Endometrial microvascular endothelial cells (primary cell): ENCODE data around the gene MSMB. TPM values are rescaled to one million over a fixed set of nuclear protein-coding genes. Genes with fewer than 3 reads are reported as not detected.
"Not testable (repeated sequence)": the region's sequence is repeated elsewhere in the genome, so short reads cannot be mapped to it uniquely, and the experiment has no call there.

Source experiments
- in situ Hi-C: cut with HindIII; loops from 2 replicates; pipeline ENCODE4 v1.10.0; 2017; ENCODE audit warnings: low sequenced_read_pairs, low pct_unique_long_range_greater_than_20kb; ENCODE audit errors: inconsistent ontology term
- total RNA-seq: library from RNA; depleted of rRNA; stranded (reverse); fragments of >200 nt; gene quantifications from one replicate; pipeline ENCODE4 v1.2.3, GENCODE V29; 2015; ENCODE audit errors: inconsistent ontology term

Gene MSMB
- total RNA-seq, 1 donor from 2014 or later = not detected

GRCh38 chr10:46074196-46074946 lies 28.3 kb upstream of the MSMB start:
- in situ Hi-C loops = no loop called here

- in situ Hi-C loops = no loop called here
Measured at GRCh38 chr10:46073564-46073963, 27.5 kb upstream of the MSMB start.

GRCh38 chr10:46070749-46071148 lies 24.7 kb upstream of the MSMB start:
- in situ Hi-C loops = no loop called here

- in situ Hi-C loops = no loop called here
Measured at GRCh38 chr10:46069771-46070463, 23.8 kb upstream of the MSMB start.

DNA sequence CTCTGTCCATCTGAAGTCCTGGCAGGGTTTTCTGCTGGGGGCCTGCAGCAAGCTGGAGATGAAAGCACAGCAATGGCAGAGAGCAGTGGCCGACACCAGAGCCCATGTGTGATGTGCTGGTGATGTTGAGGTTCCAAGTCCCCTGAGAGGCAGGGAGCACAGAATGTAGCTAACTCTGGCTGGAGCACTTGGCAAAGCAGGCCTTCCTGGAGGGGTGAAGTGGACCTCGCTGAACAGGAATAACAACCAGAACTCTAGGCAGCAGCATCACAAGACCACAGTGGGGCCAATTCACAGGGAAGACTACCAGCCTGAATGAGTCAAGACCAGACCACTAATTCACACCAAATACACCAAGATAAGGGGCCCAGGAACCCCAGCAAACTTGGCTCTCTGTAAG lies 22.8 kb upstream of the MSMB start:
- in situ Hi-C loops = no loop called here

- in situ Hi-C loops = no loop called here
Measured at GRCh38 chr10:46068117-46068516, 22.0 kb upstream of the MSMB start.

DNA sequence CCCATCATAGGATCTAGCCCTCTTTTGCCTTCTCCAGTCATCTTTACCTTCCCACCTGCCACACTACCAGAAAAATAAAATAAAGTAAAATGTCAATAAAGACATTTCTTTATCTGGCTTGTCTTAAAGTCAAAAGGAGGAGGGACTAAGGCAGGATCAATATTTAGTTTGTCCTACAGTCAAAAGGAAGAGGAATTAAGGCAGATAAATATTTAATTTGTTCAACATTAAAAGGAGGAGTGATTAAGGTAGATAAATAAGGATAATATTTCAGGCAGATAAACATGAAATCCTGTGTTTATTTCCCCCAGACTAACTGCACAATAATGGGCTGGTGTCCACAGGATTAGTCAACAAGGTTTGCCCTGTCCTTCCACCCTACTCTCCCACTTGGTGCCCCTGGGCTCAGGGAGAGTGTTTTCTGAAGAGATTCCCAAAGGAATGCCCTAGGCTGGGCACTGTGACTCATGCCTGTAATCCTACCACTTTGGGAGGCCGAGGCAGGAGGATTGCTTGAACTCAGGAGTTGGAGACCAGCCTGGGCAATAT lies 18.3 kb upstream of the MSMB start:
- in situ Hi-C loops = no loop called here

DNA sequence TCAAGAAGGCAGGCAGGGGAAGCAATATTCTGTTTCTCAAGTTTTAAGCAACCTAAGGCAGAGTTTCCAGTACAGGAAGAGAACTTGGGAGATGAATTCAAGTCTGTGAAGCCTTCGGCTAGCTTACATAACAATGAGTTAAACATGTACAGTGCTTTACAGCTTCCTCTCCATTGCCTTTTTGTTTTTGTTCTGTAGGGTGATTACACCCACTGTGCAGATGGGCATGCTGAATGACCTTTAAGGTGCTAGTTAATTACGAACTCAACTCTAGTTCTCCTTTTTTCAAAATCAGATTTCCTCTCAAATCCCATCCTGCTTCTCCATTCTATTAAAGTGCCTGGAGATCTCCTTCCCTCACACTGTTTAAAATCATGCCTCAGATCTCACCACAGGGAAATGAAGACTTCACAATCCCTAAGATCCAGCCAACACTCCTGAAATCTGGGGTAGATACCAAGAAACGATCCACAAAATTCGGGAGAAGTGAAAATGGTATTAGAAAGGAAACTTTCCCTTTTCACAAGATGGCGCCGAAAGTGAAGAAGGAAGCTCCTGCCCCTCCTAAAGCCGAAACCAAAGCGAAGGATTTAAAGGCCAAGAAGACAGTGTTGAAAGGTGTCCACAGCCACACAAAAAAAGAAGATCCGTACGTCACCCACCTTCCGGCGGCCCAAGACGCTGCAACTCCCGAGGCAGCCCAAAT lies 16.8 kb upstream of the MSMB start:
- in situ Hi-C loops = no loop called here

DNA sequence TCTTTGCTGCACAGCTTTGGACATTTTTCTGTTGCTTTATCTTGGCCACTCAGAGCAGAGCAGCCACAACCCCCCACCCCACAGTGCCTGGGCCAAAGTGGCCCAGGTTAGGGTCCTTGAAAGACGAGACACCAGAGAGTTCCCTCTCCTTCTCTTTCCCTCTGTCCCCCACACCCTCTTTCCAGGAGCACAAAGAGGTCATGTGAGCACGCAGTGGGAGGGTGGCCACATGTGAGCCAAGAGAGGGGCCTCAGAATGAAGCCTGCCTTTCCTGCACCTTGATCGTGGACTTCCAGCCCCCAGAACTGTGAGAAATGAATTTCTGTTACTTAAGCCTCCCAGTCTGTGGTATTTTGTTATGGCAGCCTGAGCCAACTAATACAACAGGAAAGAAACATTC lies 14.6 kb upstream of the MSMB start:
- in situ Hi-C loops = no loop called here

- in situ Hi-C loops = not testable (repeated sequence)
Measured at GRCh38 chr10:46057927-46058326, 11.9 kb upstream of the MSMB start.

- in situ Hi-C loops = no loop called here
Measured at GRCh38 chr10:46057038-46057437, 11.0 kb upstream of the MSMB start.

DNA sequence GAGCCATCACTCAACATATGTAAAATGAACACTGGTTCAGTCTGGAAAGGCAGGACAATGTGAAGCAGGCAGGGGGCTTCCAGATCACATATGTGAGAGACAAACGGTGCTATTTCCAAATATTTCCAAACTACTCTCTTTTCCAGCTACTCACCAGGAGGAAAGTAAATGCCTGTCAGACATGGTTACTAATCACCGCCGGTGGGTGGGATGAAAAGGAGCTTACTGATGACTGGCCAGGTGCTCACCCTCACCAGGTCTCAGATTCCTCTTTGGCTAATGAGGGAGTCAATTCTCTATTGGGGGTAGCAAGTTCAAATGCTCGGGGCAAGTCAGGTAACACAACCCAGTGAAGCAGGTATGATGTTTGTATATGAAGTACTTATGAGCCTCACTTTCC lies 9.7 kb upstream of the MSMB start:
- in situ Hi-C loops = no loop called here

GRCh38 chr10:46053534-46054434 lies 7.7 kb upstream of the MSMB start:
- in situ Hi-C loops = no loop called here

- in situ Hi-C loops = no loop called here
Measured at GRCh38 chr10:46052791-46053375, 6.8 kb upstream of the MSMB start.

DNA sequence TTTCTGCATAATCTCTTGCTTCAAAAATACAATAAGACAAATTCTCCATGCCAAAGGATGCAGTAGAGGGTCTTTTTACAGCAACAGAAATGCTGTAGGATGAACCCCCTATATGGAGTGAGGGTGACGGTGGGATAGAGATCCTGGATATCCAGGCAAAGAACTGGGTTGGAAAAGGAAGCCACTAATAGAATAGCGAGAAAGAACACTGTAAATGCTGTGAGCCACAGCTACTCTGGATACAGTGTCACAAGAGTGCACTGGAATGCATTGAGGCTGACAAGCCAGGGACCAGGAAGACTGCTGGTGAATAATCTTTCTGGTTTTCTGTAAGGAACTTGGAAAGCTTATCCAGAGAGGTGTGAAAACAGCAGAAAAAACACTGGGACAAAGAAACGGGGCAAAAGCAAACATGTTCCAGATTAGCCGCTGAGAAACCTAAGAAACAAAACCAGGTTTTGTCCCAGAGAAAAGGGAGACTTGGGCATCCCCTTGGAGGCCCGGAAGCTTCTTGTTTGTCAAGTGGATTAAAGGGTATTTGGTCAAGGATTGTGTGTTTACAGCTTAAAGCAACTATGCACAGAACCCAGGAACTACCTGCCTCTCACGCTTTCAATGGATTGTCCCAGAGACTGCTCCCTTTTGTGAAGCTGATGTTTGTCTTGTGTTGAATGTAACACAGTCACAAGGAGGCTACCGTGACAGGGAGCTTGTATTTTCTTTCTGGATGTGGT lies 6.2 kb upstream of the MSMB start:
- in situ Hi-C loops = no loop called here

- in situ Hi-C loops = no loop called here
Measured at GRCh38 chr10:46050941-46051623, 5.0 kb upstream of the MSMB start.

GRCh38 chr10:46049497-46049831 lies 3.4 kb upstream of the MSMB start:
- in situ Hi-C loops = not testable (repeated sequence)
